GM12878 (cell line): Measurements from ENCODE around the gene ZNF804A. TPM values are rescaled to one million over a fixed set of nuclear protein-coding genes. Genes with fewer than 3 reads are reported as not detected.

Experiments used
- ATAC-seq: fragments of 200-7000 bp; cut with Tn5 transposase; 3 replicates; pipeline ENCODE4 v1.9.1; 2020; ENCODE audit warnings: mild to moderate bottlenecking, moderate library complexity
- BruUV-seq: library from RNA; stranded (reverse); fragments of 400-500 nt; replicated peaks from 2 replicates; lab custom pipeline; 2021; lab: Mats Ljungman, UMichigan
- CTCF ChIA-PET: fragments of 300-600 bp; sonication (Branson Sonifier 250); formaldehyde crosslinking; extraction: SDS; loops from one replicate; lab custom pipeline; 2021; ENCODE audit warnings: inconsistent platforms; lab: Yijun Ruan, JAX
- POLR2A ChIA-PET: fragments of 350-600 bp; formaldehyde crosslinking; extraction: SDS; loops from one replicate; lab custom pipeline; 2021; ENCODE audit warnings: inconsistent platforms; lab: Charles Lee
- RAD21 ChIA-PET: fragments of 300-600 bp; sonication (Branson Sonifier 250); formaldehyde crosslinking; loops from one replicate; lab custom pipeline; 2023; ENCODE audit warnings: antibody characterized with exemption; ENCODE audit not compliant: unreplicated experiment; lab: Charles Lee
- SMC1A ChIA-PET: fragments of 300-600 bp; sonication (Branson Sonifier 250); formaldehyde crosslinking; loops from one replicate; lab custom pipeline; 2023; ENCODE audit not compliant: unreplicated experiment, uncharacterized antibody; lab: Charles Lee
- DNase-seq: peaks from one replicate; pipeline ENCODE4 v3.0.0-alpha.2; 2011; ENCODE audit warnings: low read depth, low spot score
- FAIRE-seq: peaks from 3 replicates; lab custom pipeline; 2011; peaks lifted over from hg19 to GRCh38; lab: Jason Lieb, UNC
- H2AFZ ChIP-seq: 2 replicates; pipeline ENCODE4 v1.6.0; 2011; ENCODE audit warnings: low read depth, low read length, control low read depth; ENCODE audit not compliant: control insufficient read depth
- H3K27ac ChIP-seq: 2 replicates; pipeline ENCODE4 v1.5.1; 2011; ENCODE audit warnings: control low read depth; ENCODE audit not compliant: control insufficient read depth, insufficient read depth
- H3K27me3 ChIP-seq, 2 experiments: replicated peaks in 1 of 2; 2 replicates each; pipeline versions ENCODE4 v1.6.0 to v1.6.1; 2011; ENCODE audit warnings: low read length in 1 of 2; ENCODE audit not compliant: control insufficient read depth in 2 of 2, insufficient read depth in 2 of 2
- H3K36me3 ChIP-seq, 2 experiments: 2 replicates each; pipeline ENCODE4 v1.5.1; 2011; ENCODE audit warnings: low read length in 1 of 2; ENCODE audit not compliant: control insufficient read depth in 2 of 2, insufficient read depth in 2 of 2
- H3K4me1 ChIP-seq: 2 replicates; pipeline ENCODE4 v1.6.1; 2011; ENCODE audit warnings: mild to moderate bottlenecking, low read length, moderate library complexity, mixed read lengths; ENCODE audit not compliant: control insufficient read depth, insufficient read depth
- H3K4me2 ChIP-seq: 2 replicates; pipeline ENCODE4 v1.6.0; 2011; ENCODE audit warnings: control low read depth; ENCODE audit not compliant: control insufficient read depth, insufficient read depth
- H3K4me3 ChIP-seq: fragments of 200-600 bp; sonication (generic); 2 replicates; pipeline ENCODE4 v1.5.1; 2016
- H3K79me2 ChIP-seq: 2 replicates; pipeline ENCODE4 v1.6.0; 2011; ENCODE audit warnings: low read length; ENCODE audit not compliant: control insufficient read depth, insufficient read depth
- H3K9ac ChIP-seq: 2 replicates; pipeline ENCODE4 v1.8.0; 2011; ENCODE audit warnings: low read length, control low read depth, mixed read lengths; ENCODE audit not compliant: control insufficient read depth, insufficient read depth
- H3K9me3 ChIP-seq: replicated peaks from 3 replicates; pipeline ENCODE4 v1.5.1; 2011; ENCODE audit warnings: mild to moderate bottlenecking, low read length; ENCODE audit not compliant: control insufficient read depth, insufficient read depth
- H4K20me1 ChIP-seq: 2 replicates; pipeline ENCODE4 v1.6.0; 2011; ENCODE audit not compliant: control insufficient read depth, insufficient read depth
- BCLAF1 ChIP-seq: fragments of 450-650 bp; IDR thresholded peaks from 2 replicates; pipeline ENCODE4 v1.6.1; 2017; ENCODE audit warnings: antibody characterized with exemption, mild to moderate bottlenecking, moderate library complexity
- CHD1 ChIP-seq: IDR thresholded peaks from 2 replicates; pipeline ENCODE4 v1.6.1; 2012; ENCODE audit warnings: low read depth, low read length, improper control_type of control experiment
- CHD2 ChIP-seq: IDR thresholded peaks from 2 replicates; pipeline ENCODE4 v1.6.1; 2011; ENCODE audit warnings: low read depth, low read length, improper control_type of control experiment, borderline replicate concordance
- EP300 ChIP-seq, 2 experiments: fragments of 150-350 bp in 1 of 2; IDR thresholded peaks; 2 replicates each; pipeline ENCODE4 v1.6.1; 2011 to 2012; ENCODE audit warnings: low read depth in 2 of 2, low read length in 2 of 2, borderline replicate concordance in 1 of 2, improper control_type of control experiment in 1 of 2, inconsistent platforms in 1 of 2; ENCODE audit not compliant: control insufficient read depth in 1 of 2
- LARP7 ChIP-seq: fragments of 450-650 bp; IDR thresholded peaks from 2 replicates; pipeline ENCODE4 v1.6.1; 2017; ENCODE audit warnings: mild to moderate bottlenecking
- NR2C2 ChIP-seq: IDR thresholded peaks from 2 replicates; pipeline ENCODE4 v1.6.1; 2011; ENCODE audit warnings: borderline replicate concordance, low read depth; ENCODE audit not compliant: control insufficient read depth, insufficient read length
- PBX3 ChIP-seq: IDR thresholded peaks from 2 replicates; pipeline ENCODE4 v1.6.1; 2011; ENCODE audit warnings: mild to moderate bottlenecking, low read depth, low read length, moderate library complexity; ENCODE audit not compliant: insufficient replicate concordance
- TCF3 ChIP-seq: IDR thresholded peaks from 2 replicates; pipeline ENCODE4 v1.6.1; 2012; ENCODE audit warnings: low read depth, mild to moderate bottlenecking, low read length, borderline replicate concordance; ENCODE audit not compliant: insufficient read depth
- WRNIP1 ChIP-seq: IDR thresholded peaks from 2 replicates; pipeline ENCODE4 v1.6.1; 2011; ENCODE audit warnings: low read depth, low read length, improper control_type of control experiment, borderline replicate concordance
- ZNF274 ChIP-seq: IDR thresholded peaks from one replicate; pipeline ENCODE4 v1.8.0; 2011; ENCODE audit not compliant: insufficient read length, insufficient read depth
- in situ Hi-C: fragments of 300-500 bp; cut with MboI; formaldehyde crosslinking; loops from 9 replicates; pipeline ENCODE4 v1.14.3; 2018; ENCODE audit warnings: mixed read lengths
- intact Hi-C: fragments of 100-400 bp; cut with micrococcal nuclease; formaldehyde crosslinking; loops from one replicate; pipeline ENCODE4 v1.14.2; 2022; ENCODE audit not compliant: unreplicated experiment
- polyA plus RNA-seq, 11 experiments: library from polyadenylated mRNA; depleted of rRNA in 4 of 11; unstranded in 6 of 11; stranded (reverse) in 5 of 11; fragments of >200 nt; fragmentation: Nextera tagmentation in 4 of 11; fragmentation: Illumina TruSeq in 1 of 11; extraction: Ambion mirVana in 4 of 11; extraction: Trizol in 1 of 11; gene quantifications; 1 replicate in 1 of 11; 2 replicates in 10 of 11; pipeline versions ENCODE4 v1.2.1 to v1.2.3, GENCODE V29; 2011 to 2016; ENCODE audit warnings: inconsistent platforms in 2 of 11, missing spikeins in 2 of 11, low read depth in 1 of 11
- total RNA-seq, 4 experiments: library from RNA; depleted of rRNA in 3 of 4; stranded (reverse); fragments of >200 nt in 3 of 4; fragmentation: Illumina TruSeq in 1 of 4; extraction: Trizol in 1 of 4; gene quantifications; 2 replicates each; pipeline versions ENCODE4 v1.2.1 to v1.2.3, GENCODE V29; 2013 to 2021
- TF ChIP-seq, protein P1 (sequence below): fragments of 450-650 bp; IDR thresholded peaks from 2 replicates; pipeline ENCODE4 v1.6.1; 2017; ENCODE audit warnings: low read depth, mild to moderate bottlenecking, moderate library complexity
- TF ChIP-seq, protein P2 (sequence below): IDR thresholded peaks from 2 replicates; pipeline ENCODE4 v1.6.1; 2012; ENCODE audit warnings: improper control_type of control experiment, low read depth, low read length; ENCODE audit not compliant: insufficient replicate concordance

ZNF804A gene
- total and polyA plus RNA-seq, 10 of the 15 experiments (the other 5 are each of a cell fraction or from before 2014, with no cell fraction given): 0.19 to 2.3 (median 1.4) TPM

DNA sequence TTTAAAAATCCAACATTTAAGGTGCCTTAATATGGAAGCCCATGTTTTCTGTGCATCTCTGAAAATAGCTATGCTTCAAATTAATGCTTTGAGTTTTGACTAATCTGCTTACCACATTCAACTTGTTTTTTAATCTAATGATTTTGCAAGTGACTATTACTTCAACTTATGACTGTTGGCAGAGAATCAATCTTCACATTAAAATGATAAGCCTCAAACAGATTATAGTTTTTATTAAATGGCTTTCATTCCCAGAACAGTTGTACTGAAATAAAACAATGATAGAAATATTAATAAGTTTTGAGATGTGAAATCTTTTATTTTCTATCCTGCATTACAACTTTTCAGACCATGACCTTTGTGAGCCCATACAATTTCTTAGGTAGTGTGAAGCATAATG is 347.5 kb downstream of the ZNF804A start:
- Histone ChIP-seq H4K20me1 (no peaks in the 10 kb centered on the region), H3K9ac (no peak overlapping the region), H3K9me3 (no peaks in the 10 kb centered on the region), H3K27ac (no peak overlapping the region), H3K79me2 (no peaks in the 10 kb centered on the region), H3K36me3 (no peaks in the 10 kb centered on the region), H3K4me1 (no peaks in the 10 kb centered on the region), H2AFZ (no peak overlapping the region), H3K27me3 (no peaks in the 10 kb centered on the region), H3K4me3 (no peak overlapping the region), H3K4me2 (no peak overlapping the region)
- ATAC-seq (no peak), FAIRE-seq (no peak), DNase-seq (no peak)
- RAD21 ChIA-PET: no interaction called here
- SMC1A ChIA-PET: no interaction called here
- BruUV-seq: no TSS peak
- in situ Hi-C loops (no loop called here), intact Hi-C loops (no loop called here)
- POLR2A ChIA-PET: no interaction called here
- TF ChIP-seq NR2C2 (no peak), ZNF274 (no peak), TCF3 (no peak), CHD1 (no peak), CHD2 (no peak), BCLAF1 (no peak), WRNIP1 (no peak), PBX3 (no peak), EP300 (IDR thresholded peaks at IDR 0.05; ENCODE audit: borderline replicate concordance in 1 of 2, control insufficient read depth in 1 of 2, low read depth in 2 of 2, low read length in 2 of 2) (no peak), LARP7 (no peak)
- TF ChIP-seq, protein P1, sequence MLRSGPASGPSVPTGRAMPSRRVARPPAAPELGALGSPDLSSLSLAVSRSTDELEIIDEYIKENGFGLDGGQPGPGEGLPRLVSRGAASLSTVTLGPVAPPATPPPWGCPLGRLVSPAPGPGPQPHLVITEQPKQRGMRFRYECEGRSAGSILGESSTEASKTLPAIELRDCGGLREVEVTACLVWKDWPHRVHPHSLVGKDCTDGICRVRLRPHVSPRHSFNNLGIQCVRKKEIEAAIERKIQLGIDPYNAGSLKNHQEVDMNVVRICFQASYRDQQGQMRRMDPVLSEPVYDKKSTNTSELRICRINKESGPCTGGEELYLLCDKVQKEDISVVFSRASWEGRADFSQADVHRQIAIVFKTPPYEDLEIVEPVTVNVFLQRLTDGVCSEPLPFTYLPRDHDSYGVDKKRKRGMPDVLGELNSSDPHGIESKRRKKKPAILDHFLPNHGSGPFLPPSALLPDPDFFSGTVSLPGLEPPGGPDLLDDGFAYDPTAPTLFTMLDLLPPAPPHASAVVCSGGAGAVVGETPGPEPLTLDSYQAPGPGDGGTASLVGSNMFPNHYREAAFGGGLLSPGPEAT: no peak
- TF ChIP-seq, protein P2, sequence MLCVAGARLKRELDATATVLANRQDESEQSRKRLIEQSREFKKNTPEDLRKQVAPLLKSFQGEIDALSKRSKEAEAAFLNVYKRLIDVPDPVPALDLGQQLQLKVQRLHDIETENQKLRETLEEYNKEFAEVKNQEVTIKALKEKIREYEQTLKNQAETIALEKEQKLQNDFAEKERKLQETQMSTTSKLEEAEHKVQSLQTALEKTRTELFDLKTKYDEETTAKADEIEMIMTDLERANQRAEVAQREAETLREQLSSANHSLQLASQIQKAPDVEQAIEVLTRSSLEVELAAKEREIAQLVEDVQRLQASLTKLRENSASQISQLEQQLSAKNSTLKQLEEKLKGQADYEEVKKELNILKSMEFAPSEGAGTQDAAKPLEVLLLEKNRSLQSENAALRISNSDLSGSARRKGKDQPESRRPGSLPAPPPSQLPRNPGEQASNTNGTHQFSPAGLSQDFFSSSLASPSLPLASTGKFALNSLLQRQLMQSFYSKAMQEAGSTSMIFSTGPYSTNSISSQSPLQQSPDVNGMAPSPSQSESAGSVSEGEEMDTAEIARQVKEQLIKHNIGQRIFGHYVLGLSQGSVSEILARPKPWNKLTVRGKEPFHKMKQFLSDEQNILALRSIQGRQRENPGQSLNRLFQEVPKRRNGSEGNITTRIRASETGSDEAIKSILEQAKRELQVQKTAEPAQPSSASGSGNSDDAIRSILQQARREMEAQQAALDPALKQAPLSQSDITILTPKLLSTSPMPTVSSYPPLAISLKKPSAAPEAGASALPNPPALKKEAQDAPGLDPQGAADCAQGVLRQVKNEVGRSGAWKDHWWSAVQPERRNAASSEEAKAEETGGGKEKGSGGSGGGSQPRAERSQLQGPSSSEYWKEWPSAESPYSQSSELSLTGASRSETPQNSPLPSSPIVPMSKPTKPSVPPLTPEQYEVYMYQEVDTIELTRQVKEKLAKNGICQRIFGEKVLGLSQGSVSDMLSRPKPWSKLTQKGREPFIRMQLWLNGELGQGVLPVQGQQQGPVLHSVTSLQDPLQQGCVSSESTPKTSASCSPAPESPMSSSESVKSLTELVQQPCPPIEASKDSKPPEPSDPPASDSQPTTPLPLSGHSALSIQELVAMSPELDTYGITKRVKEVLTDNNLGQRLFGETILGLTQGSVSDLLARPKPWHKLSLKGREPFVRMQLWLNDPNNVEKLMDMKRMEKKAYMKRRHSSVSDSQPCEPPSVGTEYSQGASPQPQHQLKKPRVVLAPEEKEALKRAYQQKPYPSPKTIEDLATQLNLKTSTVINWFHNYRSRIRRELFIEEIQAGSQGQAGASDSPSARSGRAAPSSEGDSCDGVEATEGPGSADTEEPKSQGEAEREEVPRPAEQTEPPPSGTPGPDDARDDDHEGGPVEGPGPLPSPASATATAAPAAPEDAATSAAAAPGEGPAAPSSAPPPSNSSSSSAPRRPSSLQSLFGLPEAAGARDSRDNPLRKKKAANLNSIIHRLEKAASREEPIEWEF: no peak
- CTCF ChIA-PET: no interaction called here
